ENCODE results near the gene PLA2G4A.

The PLA2G4A gene

DNA sequence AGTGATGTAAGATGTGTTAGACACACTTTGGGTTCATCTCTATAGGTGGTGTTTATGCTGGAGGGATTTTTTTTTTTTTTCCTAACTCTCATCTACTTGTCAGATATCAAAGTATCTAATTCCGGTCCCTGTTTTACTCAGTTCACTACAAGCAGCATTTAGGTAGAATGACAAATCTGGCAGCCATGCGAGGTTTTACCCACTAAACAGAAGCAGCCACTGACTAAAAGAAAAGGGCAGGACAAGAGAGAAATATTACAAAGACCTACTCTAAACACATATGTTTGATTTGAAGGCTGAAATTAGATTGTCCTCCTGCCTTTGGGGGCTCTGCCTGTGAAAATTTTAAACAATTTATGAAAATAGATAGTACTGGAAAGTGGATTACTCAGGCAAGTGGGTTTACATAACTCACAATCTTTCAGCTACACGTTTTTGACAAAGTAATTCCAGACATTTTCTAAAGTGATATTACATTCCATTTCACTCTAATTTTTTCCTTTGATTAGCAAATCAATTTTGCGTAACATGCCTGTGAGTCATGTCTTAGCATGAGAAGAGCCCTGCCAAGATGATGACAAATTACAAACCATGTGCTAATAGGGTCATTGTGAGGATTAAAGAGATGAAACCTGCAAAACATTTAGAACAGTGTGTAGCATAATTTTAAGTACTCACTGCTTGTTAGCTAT, 172.6 kb downstream of the PLA2G4A start:
- TF ChIP-seq, protein P1, sequence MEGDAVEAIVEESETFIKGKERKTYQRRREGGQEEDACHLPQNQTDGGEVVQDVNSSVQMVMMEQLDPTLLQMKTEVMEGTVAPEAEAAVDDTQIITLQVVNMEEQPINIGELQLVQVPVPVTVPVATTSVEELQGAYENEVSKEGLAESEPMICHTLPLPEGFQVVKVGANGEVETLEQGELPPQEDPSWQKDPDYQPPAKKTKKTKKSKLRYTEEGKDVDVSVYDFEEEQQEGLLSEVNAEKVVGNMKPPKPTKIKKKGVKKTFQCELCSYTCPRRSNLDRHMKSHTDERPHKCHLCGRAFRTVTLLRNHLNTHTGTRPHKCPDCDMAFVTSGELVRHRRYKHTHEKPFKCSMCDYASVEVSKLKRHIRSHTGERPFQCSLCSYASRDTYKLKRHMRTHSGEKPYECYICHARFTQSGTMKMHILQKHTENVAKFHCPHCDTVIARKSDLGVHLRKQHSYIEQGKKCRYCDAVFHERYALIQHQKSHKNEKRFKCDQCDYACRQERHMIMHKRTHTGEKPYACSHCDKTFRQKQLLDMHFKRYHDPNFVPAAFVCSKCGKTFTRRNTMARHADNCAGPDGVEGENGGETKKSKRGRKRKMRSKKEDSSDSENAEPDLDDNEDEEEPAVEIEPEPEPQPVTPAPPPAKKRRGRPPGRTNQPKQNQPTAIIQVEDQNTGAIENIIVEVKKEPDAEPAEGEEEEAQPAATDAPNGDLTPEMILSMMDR (IDR thresholded peaks at IDR 0.05; ENCODE audit: low read depth, low read length): no peak
- no peak overlapping the region for H3K4me3 ChIP-seq (ENCODE audit: low read depth, low read length)
- peak; percentile 69 for DNase-seq (ENCODE audit: low read depth, low spot score)
- in situ Hi-C loops (cut with HindIII; ENCODE audit: low sequenced_read_pairs): no loop called here

DNA sequence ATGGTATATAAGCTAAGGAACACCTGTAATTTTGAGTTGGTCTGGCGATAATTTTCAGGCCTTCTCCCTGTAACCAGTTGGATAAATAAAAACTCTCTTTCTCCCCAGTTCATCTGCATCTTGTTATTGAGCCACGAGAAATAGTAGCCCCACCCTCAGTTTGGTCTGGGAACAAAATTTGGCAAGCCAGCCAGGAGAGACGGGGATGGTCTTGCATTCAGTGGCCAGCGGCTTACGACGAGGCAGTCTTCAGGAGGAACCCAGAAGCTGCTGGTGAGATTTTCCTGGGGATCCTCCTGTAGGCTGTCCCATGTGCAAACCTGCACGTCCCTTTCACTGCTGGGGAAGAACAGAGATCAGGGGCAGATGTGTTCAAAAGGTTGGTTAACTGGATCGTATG, 174.6 kb downstream of the PLA2G4A start:
- no peak for DNase-seq (ENCODE audit: low read depth, low spot score)
- no peak overlapping the region for H3K4me3 ChIP-seq (ENCODE audit: low read depth, low read length)
- in situ Hi-C loops (cut with HindIII; ENCODE audit: low sequenced_read_pairs): no loop called here
- TF ChIP-seq, protein P1 (IDR thresholded peaks at IDR 0.05; ENCODE audit: low read depth, low read length): no peak

DNA sequence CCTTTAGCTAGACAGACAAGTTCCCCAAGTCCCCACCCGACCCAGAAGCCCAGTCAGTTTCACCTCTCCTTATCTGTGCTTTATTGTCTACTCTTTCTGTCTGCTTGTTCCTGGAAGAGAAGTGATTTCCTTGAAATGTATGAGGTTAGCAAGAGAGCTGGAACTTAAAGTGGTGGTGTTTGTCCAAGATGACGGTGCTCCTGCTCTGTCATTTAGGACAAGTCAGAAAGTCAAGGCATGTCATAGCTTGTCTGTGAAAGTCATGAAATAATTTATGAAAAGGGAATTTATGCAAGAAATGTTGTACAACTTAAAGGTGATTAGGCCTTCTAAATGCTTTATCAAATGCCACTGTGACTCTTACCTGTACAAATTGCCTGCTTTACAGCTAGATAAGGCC, 178.1 kb downstream of the PLA2G4A start:
- no peak for DNase-seq (ENCODE audit: low read depth, low spot score)
- TF ChIP-seq, protein P1 (IDR thresholded peaks at IDR 0.05; ENCODE audit: low read depth, low read length): no peak
- in situ Hi-C loops (cut with HindIII; ENCODE audit: low sequenced_read_pairs): no loop called here
- H3K4me3 ChIP-seq (ENCODE audit: low read depth, low read length): no peak overlapping the region

DNA sequence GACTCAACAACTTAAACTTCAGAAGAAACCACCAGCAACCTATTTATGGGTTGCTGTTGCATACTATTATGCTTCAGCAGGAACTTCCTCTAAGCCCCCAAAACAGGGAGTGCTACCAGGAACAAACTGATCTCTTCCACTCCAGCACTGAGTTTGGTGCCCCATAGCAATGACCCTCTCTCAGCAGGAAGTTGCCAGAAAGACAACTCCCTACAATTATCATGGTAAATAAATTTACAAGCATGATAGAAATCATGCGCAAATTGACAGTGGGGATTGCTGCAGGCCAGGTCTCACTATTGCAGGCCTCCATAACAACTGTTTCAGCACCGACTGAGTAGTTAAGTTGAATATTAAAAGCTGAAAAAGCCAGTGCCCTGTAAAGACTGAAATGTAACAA, 180.6 kb downstream of the PLA2G4A start:
- DNase-seq (ENCODE audit: low read depth, low spot score): no peak

DNA sequence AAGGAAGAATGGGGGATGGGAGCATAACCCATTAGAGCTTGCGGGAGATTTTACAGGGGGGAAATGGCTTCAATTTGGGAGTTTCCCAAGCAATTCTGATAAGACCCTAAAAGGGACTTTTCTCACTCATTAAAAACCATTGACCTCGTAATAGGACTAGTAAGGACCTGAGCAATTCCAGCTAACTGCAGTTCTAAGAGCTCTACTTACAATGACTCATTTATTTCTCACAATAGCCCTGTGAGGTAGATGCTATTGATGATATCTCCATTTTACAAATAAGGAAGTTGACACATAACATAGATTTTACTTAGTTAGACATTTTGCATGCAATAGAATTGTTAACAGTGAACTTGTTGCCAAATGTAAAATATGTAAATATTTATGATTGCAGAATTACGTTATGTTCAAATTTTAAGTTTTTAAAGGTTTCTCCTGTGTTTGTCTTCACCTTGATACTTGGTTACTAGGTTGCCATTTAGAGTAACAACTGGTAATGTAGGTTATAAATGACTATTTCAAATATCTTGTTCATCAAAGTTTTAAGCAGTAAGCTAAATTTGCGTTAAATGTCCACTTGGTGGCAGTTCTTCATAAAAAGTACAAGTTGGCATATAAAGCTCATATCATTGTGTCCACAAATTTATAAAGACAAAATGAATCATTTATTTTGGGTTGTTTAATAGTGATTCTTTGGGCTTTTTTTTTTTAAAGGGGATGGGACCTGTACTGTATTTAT, 182.0 kb downstream of the PLA2G4A start:
- H3K4me3 ChIP-seq (ENCODE audit: low read depth, low read length): no peak overlapping the region
- DNase-seq (ENCODE audit: low read depth, low spot score): no peak
- TF ChIP-seq, protein P1 (IDR thresholded peaks at IDR 0.05; ENCODE audit: low read depth, low read length): no peak
- in situ Hi-C loops (cut with HindIII; ENCODE audit: low sequenced_read_pairs): no loop called here

More for the DNA sequence above, 180.6 kb downstream of the PLA2G4A start:
- H3K4me3 ChIP-seq (ENCODE audit: low read depth, low read length): no peak overlapping the region
- in situ Hi-C loops (cut with HindIII; ENCODE audit: low sequenced_read_pairs): no loop called here
- TF ChIP-seq, protein P1 (IDR thresholded peaks at IDR 0.05; ENCODE audit: low read depth, low read length): no peak

DNA sequence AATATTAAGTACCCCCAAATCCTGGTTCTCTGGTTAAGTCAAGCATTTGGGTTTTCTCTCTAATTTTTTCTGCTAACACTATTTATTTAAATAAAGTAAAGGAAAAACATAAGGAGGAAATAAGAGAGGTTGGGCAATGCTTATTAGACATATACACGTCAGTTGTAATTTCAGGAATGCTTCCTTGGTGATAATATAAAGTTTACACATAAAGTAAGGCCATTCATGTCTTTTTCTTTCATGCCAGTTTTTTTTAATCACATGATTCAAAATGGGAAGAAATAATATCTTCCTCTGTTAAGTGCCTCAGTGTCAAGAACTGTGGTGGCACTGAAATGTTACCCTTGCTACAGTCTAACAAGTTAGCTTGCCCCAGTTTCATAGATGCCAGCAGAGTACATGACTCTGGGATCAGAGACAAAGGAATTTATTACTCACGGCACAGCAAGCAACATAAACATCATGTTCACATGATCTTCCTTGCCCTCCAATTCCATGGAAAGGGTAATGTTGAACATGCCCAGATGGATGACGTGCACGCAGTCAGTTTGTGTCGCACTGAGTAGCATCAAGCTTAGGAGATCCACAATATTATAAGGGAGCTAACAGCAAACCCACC, 184.9 kb downstream of the PLA2G4A start:
- TF ChIP-seq, protein P1 (IDR thresholded peaks at IDR 0.05; ENCODE audit: low read depth, low read length): no peak
- in situ Hi-C loops (cut with HindIII; ENCODE audit: low sequenced_read_pairs): no loop called here
- DNase-seq (ENCODE audit: low read depth, low spot score): no peak
- H3K4me3 ChIP-seq (ENCODE audit: low read depth, low read length): no peak overlapping the region

All from astrocyte of the spinal cord (primary cell).